Measurements from ENCODE around the gene ENOSF1. TPM values are rescaled to one million over a fixed set of nuclear protein-coding genes. Genes with fewer than 3 reads are reported as not detected.

Gene ENOSF1
- total and polyA plus RNA-seq, 12 donors = 50.8 to 196 (median 93.7) TPM

- peaks cover 0 to 31% of the 10 kb centered on the region in 2 donors for H3K36me3 ChIP-seq (replicated peaks in 1 of 2)
- TF ChIP-seq CTCF (IDR thresholded peaks at IDR 0.05) = no peak
- no peak for TF ChIP-seq POLR2A (IDR thresholded peaks at IDR 0.05)
- no peaks in the 10 kb centered on the region for H3K4me1 ChIP-seq (replicated peaks in 1 of 2)
- DNase-seq = no peak
- 72 to 96% (median 82%) methylated on average over 1 of the region's 1 CpG for WGBS, 4 donors
- no peaks in the 10 kb centered on the region for H3K27me3 ChIP-seq
- no peaks in the 10 kb centered on the region for H3K9me3 ChIP-seq (replicated peaks in 1 of 3)
- intact Hi-C loops (cut with DNase I) = no loop called here
- H3K4me3 ChIP-seq = no peak overlapping the region
- H3K27ac ChIP-seq = no peak overlapping the region
Observed at GRCh38 chr18:668260-668659, 44.2 kb downstream of the ENOSF1 start.

- no peaks in the 10 kb centered on the region for H3K27me3 ChIP-seq
- intact Hi-C loops (cut with DNase I) = no loop called here
- peaks cover 0 to 17% of the 10 kb centered on the region in 2 donors for H3K36me3 ChIP-seq (replicated peaks in 1 of 2)
- DNase-seq = no peak
- no peaks in the 10 kb centered on the region for H3K4me1 ChIP-seq (replicated peaks in 1 of 2)
- H3K4me3 ChIP-seq = no peak overlapping the region
- WGBS, 4 donors = 96 to 98% (median 98%) methylated on average over 3 of the region's 3 CpGs
- no peak for TF ChIP-seq POLR2A (IDR thresholded peaks at IDR 0.05)
- TF ChIP-seq CTCF (IDR thresholded peaks at IDR 0.05) = no peak
- H3K27ac ChIP-seq = no peak overlapping the region
- no peaks in the 10 kb centered on the region for H3K9me3 ChIP-seq (replicated peaks in 1 of 3)
Observed at GRCh38 chr18:666628-667027, 45.8 kb downstream of the ENOSF1 start.

GRCh38 chr18:666177-666576, 46.3 kb downstream of the ENOSF1 start:
- no peak for TF ChIP-seq POLR2A (IDR thresholded peaks at IDR 0.05)
- no peak for TF ChIP-seq CTCF (IDR thresholded peaks at IDR 0.05)
- H3K27ac ChIP-seq = no peak overlapping the region
- WGBS, 4 donors = 88 to 94% (median 93%) methylated on average over 8 of the region's 8 CpGs
- intact Hi-C loops (cut with DNase I) = no loop called here
- no peaks in the 10 kb centered on the region for H3K4me1 ChIP-seq (replicated peaks in 1 of 2)
- no peak overlapping the region for H3K4me3 ChIP-seq
- no peak for DNase-seq
- H3K27me3 ChIP-seq = no peaks in the 10 kb centered on the region
- no peaks in the 10 kb centered on the region for H3K9me3 ChIP-seq (replicated peaks in 1 of 3)
- H3K36me3 ChIP-seq (replicated peaks in 1 of 2) = peaks cover 0 to 13% of the 10 kb centered on the region in 2 donors

- TF ChIP-seq CTCF (IDR thresholded peaks at IDR 0.05) = no peak
- no peak for TF ChIP-seq POLR2A (IDR thresholded peaks at IDR 0.05)
- Histone ChIP-seq H3K4me1 (replicated peaks in 1 of 2) (peaks cover 0 to 7% of the 10 kb centered on the region in 2 donors), H3K4me3 (no peak overlapping the region), H3K36me3 (replicated peaks in 1 of 2) (no peaks in the 10 kb centered on the region), H3K27me3 (no peaks in the 10 kb centered on the region), H3K27ac (no peak overlapping the region), H3K9me3 (replicated peaks in 1 of 3) (no peaks in the 10 kb centered on the region)
- intact Hi-C loops (cut with DNase I) = no loop called here
- DNase-seq = no peak
- WGBS, 4 donors = 73 to 86% (median 82%) methylated on average over 4 of the region's 4 CpGs
Observed at GRCh38 chr18:662197-662596, 50.2 kb downstream of the ENOSF1 start.
